GM12878 (cell line): ENCODE results near the gene DFFB. TPM values are rescaled to one million over a fixed set of nuclear protein-coding genes. Genes with fewer than 3 reads are reported as not detected.

Experiments
- ATAC-seq: fragments of 200-7000 bp; cut with Tn5 transposase; 3 replicates; pipeline ENCODE4 v1.9.1; 2020; ENCODE audit warnings: mild to moderate bottlenecking, moderate library complexity
- BruUV-seq: library from RNA; stranded (reverse); fragments of 400-500 nt; replicated peaks from 2 replicates; lab custom pipeline; 2021; lab: Mats Ljungman, UMichigan
- CTCF ChIA-PET: fragments of 300-600 bp; sonication (Branson Sonifier 250); formaldehyde crosslinking; extraction: SDS; loops from one replicate; lab custom pipeline; 2021; ENCODE audit warnings: inconsistent platforms; lab: Yijun Ruan, JAX
- POLR2A ChIA-PET: fragments of 350-600 bp; formaldehyde crosslinking; extraction: SDS; loops from one replicate; lab custom pipeline; 2021; ENCODE audit warnings: inconsistent platforms; lab: Charles Lee
- RAD21 ChIA-PET: fragments of 300-600 bp; sonication (Branson Sonifier 250); formaldehyde crosslinking; loops from one replicate; lab custom pipeline; 2023; ENCODE audit warnings: antibody characterized with exemption; ENCODE audit not compliant: unreplicated experiment; lab: Charles Lee
- SMC1A ChIA-PET: fragments of 300-600 bp; sonication (Branson Sonifier 250); formaldehyde crosslinking; loops from one replicate; lab custom pipeline; 2023; ENCODE audit not compliant: unreplicated experiment, uncharacterized antibody; lab: Charles Lee
- DNase-seq: peaks from one replicate; pipeline ENCODE4 v3.0.0-alpha.2; 2011; ENCODE audit warnings: low read depth, low spot score
- FAIRE-seq: peaks from 3 replicates; lab custom pipeline; 2011; peaks lifted over from hg19 to GRCh38; lab: Jason Lieb, UNC
- H2AFZ ChIP-seq: 2 replicates; pipeline ENCODE4 v1.6.0; 2011; ENCODE audit warnings: low read depth, low read length, control low read depth; ENCODE audit not compliant: control insufficient read depth
- H3K27ac ChIP-seq: 2 replicates; pipeline ENCODE4 v1.5.1; 2011; ENCODE audit warnings: control low read depth; ENCODE audit not compliant: control insufficient read depth, insufficient read depth
- H3K27me3 ChIP-seq, 2 experiments: replicated peaks in 1 of 2; 2 replicates each; pipeline versions ENCODE4 v1.6.0 to v1.6.1; 2011; ENCODE audit warnings: low read length in 1 of 2; ENCODE audit not compliant: control insufficient read depth in 2 of 2, insufficient read depth in 2 of 2
- H3K36me3 ChIP-seq, 2 experiments: 2 replicates each; pipeline ENCODE4 v1.5.1; 2011; ENCODE audit warnings: low read length in 1 of 2; ENCODE audit not compliant: control insufficient read depth in 2 of 2, insufficient read depth in 2 of 2
- H3K4me1 ChIP-seq: 2 replicates; pipeline ENCODE4 v1.6.1; 2011; ENCODE audit warnings: mild to moderate bottlenecking, low read length, moderate library complexity, mixed read lengths; ENCODE audit not compliant: control insufficient read depth, insufficient read depth
- H3K4me2 ChIP-seq: 2 replicates; pipeline ENCODE4 v1.6.0; 2011; ENCODE audit warnings: control low read depth; ENCODE audit not compliant: control insufficient read depth, insufficient read depth
- H3K4me3 ChIP-seq: fragments of 200-600 bp; sonication (generic); 2 replicates; pipeline ENCODE4 v1.5.1; 2016
- H3K79me2 ChIP-seq: 2 replicates; pipeline ENCODE4 v1.6.0; 2011; ENCODE audit warnings: low read length; ENCODE audit not compliant: control insufficient read depth, insufficient read depth
- H3K9ac ChIP-seq: 2 replicates; pipeline ENCODE4 v1.8.0; 2011; ENCODE audit warnings: low read length, control low read depth, mixed read lengths; ENCODE audit not compliant: control insufficient read depth, insufficient read depth
- H3K9me3 ChIP-seq: replicated peaks from 3 replicates; pipeline ENCODE4 v1.5.1; 2011; ENCODE audit warnings: mild to moderate bottlenecking, low read length; ENCODE audit not compliant: control insufficient read depth, insufficient read depth
- H4K20me1 ChIP-seq: 2 replicates; pipeline ENCODE4 v1.6.0; 2011; ENCODE audit not compliant: control insufficient read depth, insufficient read depth
- ATF7 ChIP-seq: fragments of 450-650 bp; IDR thresholded peaks from 2 replicates; pipeline ENCODE4 v1.6.1; 2016; ENCODE audit warnings: low read depth, mild to moderate bottlenecking
- CHD2 ChIP-seq: IDR thresholded peaks from 2 replicates; pipeline ENCODE4 v1.6.1; 2011; ENCODE audit warnings: low read depth, low read length, improper control_type of control experiment, borderline replicate concordance
- IRF3 ChIP-seq: fragments of 450-650 bp; IDR thresholded peaks from 2 replicates; pipeline ENCODE4 v1.6.1; 2014; ENCODE audit warnings: mild to moderate bottlenecking
- KAT2A ChIP-seq: conservative IDR thresholded peaks from 2 replicates; pipeline ENCODE4 v1.6.1; 2011; ENCODE audit warnings: low read depth, low read length; ENCODE audit not compliant: control insufficient read depth
- MYB ChIP-seq: fragments of 150-350 bp; IDR thresholded peaks from 2 replicates; pipeline ENCODE4 v1.6.1; 2014; ENCODE audit warnings: mild to moderate bottlenecking, low read depth, low read length, borderline replicate concordance
- ZNF207 ChIP-seq: fragments of 450-650 bp; IDR thresholded peaks from 2 replicates; pipeline ENCODE4 v1.6.1; 2014; ENCODE audit warnings: antibody characterized with exemption, mild to moderate bottlenecking, borderline replicate concordance
- ZNF274 ChIP-seq: IDR thresholded peaks from one replicate; pipeline ENCODE4 v1.8.0; 2011; ENCODE audit not compliant: insufficient read length, insufficient read depth
- WGBS: methylation state at CpG from one replicate; pipeline ENCODE4 v1.1.6; 2016; ENCODE audit warnings: low lambda C conversion rate; ENCODE audit not compliant: insufficient replicate concordance, insufficient coverage; ENCODE audit errors: missing lambda C conversion rate; 5-methylcytosine and 5-hydroxymethylcytosine counted together
- in situ Hi-C: fragments of 300-500 bp; cut with MboI; formaldehyde crosslinking; loops from 9 replicates; pipeline ENCODE4 v1.14.3; 2018; ENCODE audit warnings: mixed read lengths
- intact Hi-C: fragments of 100-400 bp; cut with micrococcal nuclease; formaldehyde crosslinking; loops from one replicate; pipeline ENCODE4 v1.14.2; 2022; ENCODE audit not compliant: unreplicated experiment
- polyA plus RNA-seq, 11 experiments: library from polyadenylated mRNA; depleted of rRNA in 4 of 11; unstranded in 6 of 11; stranded (reverse) in 5 of 11; fragments of >200 nt; fragmentation: Nextera tagmentation in 4 of 11; fragmentation: Illumina TruSeq in 1 of 11; extraction: Ambion mirVana in 4 of 11; extraction: Trizol in 1 of 11; gene quantifications; 1 replicate in 1 of 11; 2 replicates in 10 of 11; pipeline versions ENCODE4 v1.2.1 to v1.2.3, GENCODE V29; 2011 to 2016; ENCODE audit warnings: inconsistent platforms in 2 of 11, missing spikeins in 2 of 11, low read depth in 1 of 11
- total RNA-seq, 4 experiments: library from RNA; depleted of rRNA in 3 of 4; stranded (reverse); fragments of >200 nt in 3 of 4; fragmentation: Illumina TruSeq in 1 of 4; extraction: Trizol in 1 of 4; gene quantifications; 2 replicates each; pipeline versions ENCODE4 v1.2.1 to v1.2.3, GENCODE V29; 2013 to 2021
- TF ChIP-seq, protein P1 (sequence below): IDR thresholded peaks from 2 replicates; pipeline ENCODE4 v1.6.1; 2011; ENCODE audit warnings: borderline replicate concordance, low read depth, mild to moderate bottlenecking, moderate library complexity, mixed read lengths, low read length; ENCODE audit not compliant: insufficient read depth; ENCODE audit errors: extremely low read length

The DFFB gene
- total and polyA plus RNA-seq, 10 of the 15 experiments (the other 5 are each of a cell fraction or from before 2014, with no cell fraction given) = 2.7 to 10.7 (median 6.5) TPM

DNA sequence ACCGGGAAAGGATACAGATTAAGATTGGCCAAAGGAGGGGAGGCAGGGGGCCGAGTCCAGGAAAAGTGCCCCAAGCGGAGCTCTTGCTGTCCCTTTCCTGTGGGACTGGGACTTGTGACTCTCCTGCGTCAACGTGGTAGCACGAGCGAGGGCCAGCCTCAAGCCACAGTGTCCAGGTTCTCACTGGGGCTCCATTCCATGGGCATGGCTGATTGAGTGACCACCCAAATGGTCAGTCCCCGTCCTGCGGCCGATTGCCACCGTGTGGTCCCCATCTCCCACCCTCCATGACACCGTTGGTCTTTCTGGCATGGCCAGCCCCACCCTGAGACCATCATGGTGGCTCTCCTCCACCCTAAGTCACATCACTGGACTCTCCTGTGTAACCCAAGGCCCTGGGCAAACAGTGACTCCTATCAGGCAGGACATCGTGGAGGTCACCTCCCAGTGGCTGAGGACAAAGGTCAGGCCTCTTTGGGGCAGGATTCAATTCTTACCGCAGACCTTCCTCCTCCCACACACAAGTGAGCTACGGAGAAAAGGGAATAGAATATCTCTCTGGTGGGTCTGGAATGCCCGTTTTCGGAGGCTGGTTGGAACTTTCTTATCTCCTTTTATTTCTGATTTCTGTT lies 51.7 kb downstream of the DFFB start:
- Histone ChIP-seq H3K27me3 (peaks cover 3 to 4% of the 10 kb centered on the region in 2 experiments; a peak in 3 of 4 replicates), H4K20me1 (no peaks in the 10 kb centered on the region), H3K4me3 (no peak overlapping the region), H3K4me2 (no peak overlapping the region), H3K9me3 (no peaks in the 10 kb centered on the region), H3K79me2 (no peaks in the 10 kb centered on the region), H2AFZ (no peak overlapping the region), H3K4me1 (no peaks in the 10 kb centered on the region), H3K27ac (no peak overlapping the region), H3K36me3 (no peaks in the 10 kb centered on the region), H3K9ac (no peak overlapping the region)
- intact Hi-C loops (no loop called here), in situ Hi-C loops (no loop called here)
- CTCF ChIA-PET = no interaction called here
- RAD21 ChIA-PET = no interaction called here
- 34% methylated on average over 17 of the region's 17 CpGs for WGBS
- TF ChIP-seq, protein P1, sequence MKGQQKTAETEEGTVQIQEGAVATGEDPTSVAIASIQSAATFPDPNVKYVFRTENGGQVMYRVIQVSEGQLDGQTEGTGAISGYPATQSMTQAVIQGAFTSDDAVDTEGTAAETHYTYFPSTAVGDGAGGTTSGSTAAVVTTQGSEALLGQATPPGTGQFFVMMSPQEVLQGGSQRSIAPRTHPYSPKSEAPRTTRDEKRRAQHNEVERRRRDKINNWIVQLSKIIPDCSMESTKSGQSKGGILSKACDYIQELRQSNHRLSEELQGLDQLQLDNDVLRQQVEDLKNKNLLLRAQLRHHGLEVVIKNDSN = no peak
- TF ChIP-seq ZNF207 (no peak), CHD2 (no peak), ZNF274 (no peak), IRF3 (no peak), ATF7 (no peak), MYB (no peak), KAT2A (no peak)
- SMC1A ChIA-PET = no interaction called here
- no TSS peak for BruUV-seq
- POLR2A ChIA-PET = no interaction called here
- FAIRE-seq = no peak
- no peak for ATAC-seq
- no peak for DNase-seq
